Activated naive CD4-positive, alpha-beta T cell treated with Interleukin-2 at 50 U/mL for 16 hours (primary cell): ENCODE data around the gene HDAC3.

Experiments used
- DNase-seq: peaks from one replicate; pipeline ENCODE4 v3.0.0-alpha.2; 2020

The HDAC3 gene

GRCh38 chr5:141636413-141637122 lies at the start of gene HDAC3, which contains the start of gene RELL2:
HDAC3 (minus strand) TSS chr5:141636849; CDS start chr5:141636790, 59 bp downstream.
RELL2 (plus strand) TSS chr5:141636997; CDS start chr5:141638226, 1,229 bp downstream.
- DNase-seq = peak; percentile 95

GRCh38 chr5:141685591-141685990 lies 48.9 kb upstream of the HDAC3 start:
- no peak for DNase-seq

- DNase-seq = no peak
Observed at GRCh38 chr5:141683596-141684141, 47.0 kb upstream of the HDAC3 start.

GRCh38 chr5:141681695-141682641 lies 45.3 kb upstream of the HDAC3 start, which contains the start of gene ARAP3:
ARAP3 (minus strand) TSS chr5:141682230; CDS start chr5:141680486, 1,744 bp downstream.
- peak; percentile 51 for DNase-seq

GRCh38 chr5:141681295-141681694 lies 44.6 kb upstream of the HDAC3 start:
- no peak for DNase-seq

GRCh38 chr5:141680751-141681201 lies 44.1 kb upstream of the HDAC3 start:
- DNase-seq = no peak

GRCh38 chr5:141680178-141680577 lies 43.5 kb upstream of the HDAC3 start:
- DNase-seq = no peak

- no peak for DNase-seq
Observed at GRCh38 chr5:141677415-141677814, 40.8 kb upstream of the HDAC3 start.

- DNase-seq = no peak
Observed at GRCh38 chr5:141675672-141676071, 39.0 kb upstream of the HDAC3 start.

- DNase-seq = no peak
Observed at GRCh38 chr5:141674747-141675146, 38.1 kb upstream of the HDAC3 start.

GRCh38 chr5:141672841-141673813 lies 36.5 kb upstream of the HDAC3 start:
- no peak for DNase-seq

- no peak for DNase-seq
Observed at GRCh38 chr5:141672071-141672840, 35.6 kb upstream of the HDAC3 start.

GRCh38 chr5:141669520-141669919 lies 32.9 kb upstream of the HDAC3 start:
- DNase-seq = no peak

GRCh38 chr5:141668601-141669265 lies 32.1 kb upstream of the HDAC3 start:
- DNase-seq = no peak

GRCh38 chr5:141665995-141666940 lies 29.6 kb upstream of the HDAC3 start:
- no peak for DNase-seq

- peak; percentile 77 for DNase-seq
Observed at GRCh38 chr5:141664733-141665461, 28.2 kb upstream of the HDAC3 start.

GRCh38 chr5:141663506-141663905 lies 26.9 kb upstream of the HDAC3 start:
- no peak for DNase-seq

- no peak for DNase-seq
Observed at GRCh38 chr5:141662028-141662427, 25.4 kb upstream of the HDAC3 start.
